PFSK-1 (cell line): ENCODE results near the gene CSKMT.

ENCODE experiments used
- FOXP2 ChIP-seq: optimal IDR thresholded peaks from 2 replicates; pipeline ENCODE3; 2011; ENCODE audit warnings: borderline replicate concordance, control low read depth, inconsistent platforms; ENCODE audit not compliant: insufficient read depth; ENCODE audit errors: extremely low read length, extremely low read depth
- POLR2AphosphoS5 ChIP-seq: IDR thresholded peaks from 2 replicates; pipeline ENCODE4 v1.6.1; 2012; ENCODE audit warnings: low read depth, mild to moderate bottlenecking, control low read depth, low read length, moderate library complexity
- SIN3A ChIP-seq: IDR thresholded peaks from 2 replicates; pipeline ENCODE4 v1.6.1; 2012; ENCODE audit warnings: mild to moderate bottlenecking, low read length, moderate library complexity, borderline replicate concordance; ENCODE audit not compliant: insufficient read depth
- TAF1 ChIP-seq: IDR thresholded peaks from 2 replicates; pipeline ENCODE4 v1.6.1; 2012; ENCODE audit warnings: low read length, control low read depth, borderline replicate concordance; ENCODE audit not compliant: insufficient read depth
- TF ChIP-seq, protein P1 (sequence below), 2 experiments: IDR thresholded peaks; 2 replicates each; pipeline versions ENCODE4 v1.6.1 to v1.8.0; 2011 to 2012; ENCODE audit warnings: low read depth in 2 of 2, low read length in 2 of 2, control low read depth in 1 of 2, inconsistent platforms in 1 of 2, mild to moderate bottlenecking in 1 of 2, moderate library complexity in 1 of 2; ENCODE audit not compliant: insufficient read depth in 1 of 2

DNA sequence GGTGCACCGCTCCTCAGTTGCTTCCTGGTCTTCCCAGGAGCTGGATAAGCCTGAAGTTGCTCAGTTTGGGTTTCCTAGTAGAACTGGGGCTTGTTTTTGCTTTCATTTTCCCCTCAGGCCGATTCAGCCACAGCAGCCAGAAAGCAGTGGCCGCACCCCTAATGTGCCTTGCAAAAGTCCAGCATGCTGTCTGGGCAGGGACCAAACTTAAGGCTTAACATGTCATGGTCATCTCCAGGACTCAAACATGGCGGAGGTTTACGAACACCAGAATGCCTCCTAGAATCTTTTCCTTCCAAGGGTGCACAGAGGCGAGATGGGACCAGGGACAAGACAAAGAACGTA is 44.9 kb downstream of the CSKMT start:
- TF ChIP-seq, protein P1, sequence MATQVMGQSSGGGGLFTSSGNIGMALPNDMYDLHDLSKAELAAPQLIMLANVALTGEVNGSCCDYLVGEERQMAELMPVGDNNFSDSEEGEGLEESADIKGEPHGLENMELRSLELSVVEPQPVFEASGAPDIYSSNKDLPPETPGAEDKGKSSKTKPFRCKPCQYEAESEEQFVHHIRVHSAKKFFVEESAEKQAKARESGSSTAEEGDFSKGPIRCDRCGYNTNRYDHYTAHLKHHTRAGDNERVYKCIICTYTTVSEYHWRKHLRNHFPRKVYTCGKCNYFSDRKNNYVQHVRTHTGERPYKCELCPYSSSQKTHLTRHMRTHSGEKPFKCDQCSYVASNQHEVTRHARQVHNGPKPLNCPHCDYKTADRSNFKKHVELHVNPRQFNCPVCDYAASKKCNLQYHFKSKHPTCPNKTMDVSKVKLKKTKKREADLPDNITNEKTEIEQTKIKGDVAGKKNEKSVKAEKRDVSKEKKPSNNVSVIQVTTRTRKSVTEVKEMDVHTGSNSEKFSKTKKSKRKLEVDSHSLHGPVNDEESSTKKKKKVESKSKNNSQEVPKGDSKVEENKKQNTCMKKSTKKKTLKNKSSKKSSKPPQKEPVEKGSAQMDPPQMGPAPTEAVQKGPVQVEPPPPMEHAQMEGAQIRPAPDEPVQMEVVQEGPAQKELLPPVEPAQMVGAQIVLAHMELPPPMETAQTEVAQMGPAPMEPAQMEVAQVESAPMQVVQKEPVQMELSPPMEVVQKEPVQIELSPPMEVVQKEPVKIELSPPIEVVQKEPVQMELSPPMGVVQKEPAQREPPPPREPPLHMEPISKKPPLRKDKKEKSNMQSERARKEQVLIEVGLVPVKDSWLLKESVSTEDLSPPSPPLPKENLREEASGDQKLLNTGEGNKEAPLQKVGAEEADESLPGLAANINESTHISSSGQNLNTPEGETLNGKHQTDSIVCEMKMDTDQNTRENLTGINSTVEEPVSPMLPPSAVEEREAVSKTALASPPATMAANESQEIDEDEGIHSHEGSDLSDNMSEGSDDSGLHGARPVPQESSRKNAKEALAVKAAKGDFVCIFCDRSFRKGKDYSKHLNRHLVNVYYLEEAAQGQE (IDR thresholded peaks at IDR 0.05; ENCODE audit: insufficient read depth in 1 of 2, low read depth in 2 of 2, low read length in 2 of 2), result no peak
- TF ChIP-seq SIN3A (no peak), POLR2AphosphoS5 (no peak), TAF1 (no peak), FOXP2 (no peak)
